GM10248 (cell line): ENCODE measurements around the gene DCHS2.

Experiments used
- CTCF ChIA-PET: fragments of 300-600 bp; sonication (Branson Sonifier 250); formaldehyde crosslinking; extraction: SDS; loops from one replicate; lab custom pipeline; 2021; ENCODE audit warnings: antibody characterized with exemption; lab: Yijun Ruan, JAX
- POLR2A ChIA-PET: fragments of 350-650 bp; sonication (Branson Sonifier 250); formaldehyde crosslinking; extraction: SDS; loops from one replicate; lab custom pipeline; 2020; ENCODE audit warnings: antibody characterized with exemption; lab: Yijun Ruan, JAX
- DNase-seq: peaks from one replicate; pipeline ENCODE4 v3.0.0; 2012; ENCODE audit errors: extremely low spot score
- CTCF ChIP-seq: IDR thresholded peaks from 2 replicates; pipeline ENCODE4 v1.5.1; 2012; ENCODE audit warnings: mild to moderate bottlenecking, low read depth; ENCODE audit errors: extremely low read depth, missing control alignments, control extremely low read depth

DCHS2 gene

GRCh38 chr4:154478547-154478946, 13.1 kb downstream of the DCHS2 start:
- TF ChIP-seq CTCF, result no peak
- ChIA-PET POLR2A (no interaction called here), CTCF (no interaction called here)
- DNase-seq, result no peak

- no peak for DNase-seq
- ChIA-PET CTCF (no interaction called here), POLR2A (no interaction called here)
- TF ChIP-seq CTCF, result no peak
Observed at GRCh38 chr4:154478128-154478527, 13.5 kb downstream of the DCHS2 start.

- ChIA-PET POLR2A (no interaction called here), CTCF (interaction anchor here (1.0 to 1.3 kb wide), 3 partner anchors 10 to 31 kb away, joined by 3 to 4 read pairs (median 3); no protein-coding TSS in a partner anchor)
- no peak for DNase-seq
- TF ChIP-seq CTCF, result no peak
Observed at GRCh38 chr4:154476232-154476631, 15.4 kb downstream of the DCHS2 start.

GRCh38 chr4:154475820-154476219, 15.8 kb downstream of the DCHS2 start:
- CTCF ChIA-PET, result interaction anchor here (1.0 to 1.3 kb wide), 4 partner anchors 9 to 31 kb away, joined by 3 to 4 read pairs (median 4); no protein-coding TSS in a partner anchor
- POLR2A ChIA-PET, result no interaction called here
- no peak for TF ChIP-seq CTCF
- DNase-seq, result no peak

GRCh38 chr4:154473497-154473896, 18.1 kb downstream of the DCHS2 start:
- ChIA-PET POLR2A (no interaction called here), CTCF (no interaction called here)
- TF ChIP-seq CTCF, result no peak
- DNase-seq, result no peak

- ChIA-PET POLR2A (no interaction called here), CTCF (interaction anchor here (1.6 kb wide), 1 partner anchor 34 kb away, joined by 5 read pairs; no protein-coding TSS in a partner anchor)
- TF ChIP-seq CTCF, result no peak
- no peak for DNase-seq
Observed at GRCh38 chr4:154472858-154473257, 18.7 kb downstream of the DCHS2 start.
